Activated naive CD8-positive, alpha-beta T cell (primary cell): ENCODE results near the gene YIF1A.
"Not testable (repeated sequence)": the region's sequence is repeated elsewhere in the genome, so short reads cannot be mapped to it uniquely, and the experiment has no call there.

Experiments
- H3K27ac Mint-ChIP-seq: one replicate; pipeline ENCODE4 v1.8.0; 2021; ENCODE audit warnings: mixed read lengths
- H3K27me3 Mint-ChIP-seq: one replicate; pipeline ENCODE4 v1.8.0; 2021; ENCODE audit warnings: mixed read lengths
- H3K36me3 Mint-ChIP-seq: one replicate; pipeline ENCODE4 v1.8.0; 2021; ENCODE audit warnings: mixed read lengths
- H3K4me1 Mint-ChIP-seq: one replicate; pipeline ENCODE4 v1.8.0; 2021; ENCODE audit warnings: low read depth, mixed read lengths
- H3K4me3 Mint-ChIP-seq: one replicate; pipeline ENCODE4 v1.8.0; 2021; ENCODE audit warnings: mild to moderate bottlenecking, mixed read lengths
- H3K9me3 Mint-ChIP-seq: one replicate; pipeline ENCODE4 v1.8.0; 2021; ENCODE audit warnings: low read depth, mixed read lengths

Gene YIF1A

DNA sequence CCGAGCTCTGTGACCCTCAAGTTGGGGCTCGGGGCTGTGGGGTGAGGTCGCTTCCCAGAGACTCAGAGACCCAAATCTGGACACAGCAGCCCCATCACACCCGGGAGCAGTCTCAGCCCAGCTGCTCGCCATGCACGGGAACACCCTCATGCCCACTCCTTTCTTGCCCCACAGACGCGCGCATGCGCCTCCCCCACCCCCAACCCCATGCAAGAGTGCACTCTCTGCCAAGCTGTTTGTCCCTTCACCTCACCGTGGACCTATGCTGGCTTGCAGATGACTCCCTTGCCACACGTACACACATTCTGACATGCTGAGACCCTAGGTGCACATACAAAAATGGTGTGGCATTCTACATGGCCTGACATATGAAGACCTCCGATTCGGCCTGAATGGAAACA lies 28.4 kb upstream of the YIF1A start:
- H3K27me3 Mint-ChIP-seq: no peaks in the 10 kb centered on the region
- peak overlapping the region; percentile 87 for H3K4me3 Mint-ChIP-seq
- H3K27ac Mint-ChIP-seq: peak overlapping the region; percentile 97
- H3K4me1 Mint-ChIP-seq: peaks cover 64% of the 10 kb centered on the region
- peaks cover 2% of the 10 kb centered on the region for H3K36me3 Mint-ChIP-seq
- H3K9me3 Mint-ChIP-seq: no peaks in the 10 kb centered on the region

DNA sequence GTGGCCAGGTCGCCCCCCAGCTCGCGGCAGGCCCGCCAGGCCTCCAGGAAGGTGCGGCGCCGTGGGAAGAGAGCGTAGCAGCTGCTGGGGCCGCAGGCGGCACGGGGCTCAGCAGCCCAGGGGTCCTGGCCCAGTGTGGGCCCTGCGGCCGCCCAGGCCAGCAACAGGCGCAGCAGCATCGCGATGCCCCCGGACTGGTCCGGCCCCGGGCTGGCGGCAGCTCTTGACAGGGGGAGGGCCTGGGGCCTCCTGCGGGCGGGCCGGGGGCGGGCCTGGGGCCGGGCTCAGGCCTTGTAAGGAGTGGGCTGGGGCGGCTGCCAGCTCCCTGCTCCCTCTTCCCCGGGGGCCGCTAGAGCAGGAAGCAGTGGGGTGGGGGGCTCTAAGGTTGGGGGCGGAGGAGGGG lies 27.9 kb upstream of the YIF1A start, which contains the start of gene CD248:
Gene CD248 (minus strand): TSS at position 196 of the 403 bp plus-strand sequence. CDS start 17 bp downstream, at position 179.
- Mint-ChIP-seq H3K27me3 (no peaks in the 10 kb centered on the region), H3K9me3 (no peaks in the 10 kb centered on the region), H3K4me3 (peak within 1 kb of the TSS; percentile 87), H3K27ac (peak within 1 kb of the TSS; percentile 97), H3K4me1 (peaks cover 62% of the 10 kb centered on the region), H3K36me3 (peaks cover 2% of the 10 kb centered on the region)

DNA sequence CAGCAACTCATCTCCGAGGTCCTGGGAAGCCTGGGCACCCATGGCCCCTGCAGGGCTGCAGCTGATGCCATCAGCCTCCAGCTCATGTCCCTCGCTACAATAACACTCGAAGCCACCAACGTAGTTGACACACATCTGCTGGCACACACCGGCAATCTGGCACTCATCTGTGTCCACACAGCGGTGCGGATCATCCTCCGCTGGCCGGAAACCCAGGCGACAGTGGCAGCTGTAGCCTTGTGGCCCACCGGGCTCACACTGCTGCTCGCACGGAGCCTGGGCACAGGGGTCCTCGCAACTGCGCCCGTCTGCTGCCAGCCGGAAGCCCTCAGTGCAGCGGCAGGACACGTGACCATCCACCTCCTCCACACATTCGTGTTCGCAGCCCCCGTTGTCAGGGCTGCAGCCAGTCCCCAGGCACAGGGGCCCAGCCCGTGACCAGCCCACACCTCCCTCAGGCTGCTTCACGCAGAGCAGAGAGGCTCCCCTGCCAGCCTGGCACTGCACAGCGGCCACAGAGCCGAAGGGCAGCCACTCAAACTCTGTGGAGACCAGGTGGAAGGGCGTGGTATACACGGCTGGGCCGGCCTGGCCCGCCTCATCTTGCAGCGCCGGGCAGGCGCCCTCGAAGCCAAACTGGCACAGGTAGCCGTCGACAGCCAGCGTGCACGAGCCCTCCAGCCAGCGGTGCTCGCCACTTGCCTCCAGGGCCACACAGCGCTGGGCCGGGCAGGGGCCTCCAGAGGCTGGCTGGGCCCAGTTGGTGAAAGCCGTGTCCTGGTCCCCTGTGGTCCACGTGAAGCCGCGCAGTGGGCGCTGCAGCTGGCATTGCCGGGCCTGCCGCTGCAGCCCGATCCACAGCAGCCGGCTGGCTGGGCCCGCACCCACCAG lies 27.2 kb upstream of the YIF1A start:
- Mint-ChIP-seq H3K9me3 (no peaks in the 10 kb centered on the region), H3K27ac (peak overlapping the region; percentile 93), H3K27me3 (no peaks in the 10 kb centered on the region), H3K36me3 (peaks cover 2% of the 10 kb centered on the region), H3K4me1 (peaks cover 64% of the 10 kb centered on the region), H3K4me3 (peak overlapping the region; percentile 86)

DNA sequence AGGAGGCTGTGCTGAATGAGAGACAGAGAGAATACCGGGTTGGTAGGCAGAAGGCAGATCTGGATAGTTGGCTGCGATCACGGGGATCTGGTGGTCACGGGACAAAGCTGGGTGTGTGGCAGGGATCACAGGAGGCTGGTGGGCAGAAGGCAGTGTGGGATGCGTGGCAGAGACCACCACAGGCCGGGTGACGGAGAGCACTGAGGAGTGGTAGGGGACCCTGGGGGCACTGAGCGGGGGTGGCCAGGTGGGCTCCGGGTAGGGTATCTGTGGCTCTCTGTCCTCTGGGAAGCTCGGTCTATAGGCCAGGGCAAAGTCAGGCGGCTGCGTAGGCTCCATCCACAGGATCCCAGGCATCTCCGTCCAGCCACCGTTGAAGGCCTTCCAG lies 26.5 kb upstream of the YIF1A start:
- peak overlapping the region; percentile 86 for H3K4me3 Mint-ChIP-seq
- peak overlapping the region; percentile 93 for H3K27ac Mint-ChIP-seq
- peaks cover 62% of the 10 kb centered on the region for H3K4me1 Mint-ChIP-seq
- no peaks in the 10 kb centered on the region for H3K27me3 Mint-ChIP-seq
- no peaks in the 10 kb centered on the region for H3K9me3 Mint-ChIP-seq
- peaks cover 2% of the 10 kb centered on the region for H3K36me3 Mint-ChIP-seq

DNA sequence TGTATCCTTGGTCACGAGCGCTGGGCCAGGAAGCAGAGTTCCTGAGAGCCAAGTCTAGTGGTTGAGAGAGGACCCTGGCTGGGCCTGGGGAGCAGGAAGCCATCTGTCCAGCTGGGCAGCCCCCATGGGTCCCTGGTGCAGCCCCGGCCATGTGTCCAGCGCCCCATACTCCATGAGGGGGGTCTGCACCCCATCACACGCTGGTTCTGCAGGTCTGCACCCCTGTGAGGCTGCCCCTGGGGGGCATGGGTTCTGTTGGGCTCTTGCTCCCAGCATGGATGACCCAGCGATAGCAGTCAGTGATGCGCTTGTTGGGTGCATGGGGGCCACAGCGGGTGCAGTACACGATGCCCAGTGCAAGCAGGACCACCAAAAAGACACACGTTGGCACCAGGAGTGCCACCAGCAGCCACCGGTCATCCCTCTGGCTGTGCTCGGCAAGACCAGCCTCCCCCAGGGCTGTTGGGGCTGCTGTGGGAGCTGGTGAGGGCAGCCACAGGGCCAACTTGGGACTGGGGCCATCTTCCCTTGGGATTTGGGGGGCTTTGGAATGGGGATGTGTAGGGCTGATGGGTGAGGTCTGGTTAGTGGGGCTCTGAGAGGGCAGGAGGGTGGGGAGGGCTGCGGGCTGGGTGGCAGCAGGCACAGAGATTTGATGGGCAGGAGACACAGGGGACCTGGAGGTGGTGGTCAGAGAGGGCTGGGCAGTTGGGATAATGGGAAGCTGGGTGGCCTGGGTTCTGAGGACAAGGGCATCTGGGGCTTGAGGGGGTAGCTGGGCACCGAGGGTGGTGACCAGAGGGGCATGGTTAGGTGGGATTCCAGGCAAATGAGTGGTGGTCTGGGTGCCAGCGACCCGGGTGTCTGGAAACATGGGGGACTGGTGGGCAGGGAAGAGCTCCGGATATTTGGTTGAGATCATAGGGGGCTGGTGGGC lies 25.9 kb upstream of the YIF1A start:
- Mint-ChIP-seq H3K27me3 (no peaks in the 10 kb centered on the region), H3K9me3 (no peaks in the 10 kb centered on the region), H3K36me3 (peaks cover 2% of the 10 kb centered on the region), H3K4me1 (peaks cover 57% of the 10 kb centered on the region), H3K4me3 (peak overlapping the region; percentile 86), H3K27ac (peak overlapping the region; percentile 93)

DNA sequence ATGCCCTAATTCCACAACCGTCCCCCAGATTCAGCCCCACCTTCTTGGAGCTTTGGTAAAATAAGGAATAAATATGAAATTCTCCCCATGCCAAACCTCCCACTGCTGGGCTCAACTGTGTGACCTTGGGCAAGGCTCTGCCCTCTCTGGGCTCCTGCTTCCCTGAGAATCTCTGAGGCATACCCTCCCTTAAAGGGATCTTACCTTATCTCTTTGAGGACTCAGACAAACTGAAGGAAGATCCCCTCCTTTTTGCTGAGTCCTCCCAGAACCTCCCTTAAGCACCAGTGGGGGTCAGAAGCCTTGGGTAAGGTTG lies 25.2 kb upstream of the YIF1A start:
- Mint-ChIP-seq H3K27me3 (no peaks in the 10 kb centered on the region), H3K9me3 (no peaks in the 10 kb centered on the region), H3K4me1 (peaks cover 51% of the 10 kb centered on the region), H3K4me3 (peak overlapping the region; percentile 86), H3K36me3 (peaks cover 2% of the 10 kb centered on the region), H3K27ac (peak overlapping the region; percentile 91)

DNA sequence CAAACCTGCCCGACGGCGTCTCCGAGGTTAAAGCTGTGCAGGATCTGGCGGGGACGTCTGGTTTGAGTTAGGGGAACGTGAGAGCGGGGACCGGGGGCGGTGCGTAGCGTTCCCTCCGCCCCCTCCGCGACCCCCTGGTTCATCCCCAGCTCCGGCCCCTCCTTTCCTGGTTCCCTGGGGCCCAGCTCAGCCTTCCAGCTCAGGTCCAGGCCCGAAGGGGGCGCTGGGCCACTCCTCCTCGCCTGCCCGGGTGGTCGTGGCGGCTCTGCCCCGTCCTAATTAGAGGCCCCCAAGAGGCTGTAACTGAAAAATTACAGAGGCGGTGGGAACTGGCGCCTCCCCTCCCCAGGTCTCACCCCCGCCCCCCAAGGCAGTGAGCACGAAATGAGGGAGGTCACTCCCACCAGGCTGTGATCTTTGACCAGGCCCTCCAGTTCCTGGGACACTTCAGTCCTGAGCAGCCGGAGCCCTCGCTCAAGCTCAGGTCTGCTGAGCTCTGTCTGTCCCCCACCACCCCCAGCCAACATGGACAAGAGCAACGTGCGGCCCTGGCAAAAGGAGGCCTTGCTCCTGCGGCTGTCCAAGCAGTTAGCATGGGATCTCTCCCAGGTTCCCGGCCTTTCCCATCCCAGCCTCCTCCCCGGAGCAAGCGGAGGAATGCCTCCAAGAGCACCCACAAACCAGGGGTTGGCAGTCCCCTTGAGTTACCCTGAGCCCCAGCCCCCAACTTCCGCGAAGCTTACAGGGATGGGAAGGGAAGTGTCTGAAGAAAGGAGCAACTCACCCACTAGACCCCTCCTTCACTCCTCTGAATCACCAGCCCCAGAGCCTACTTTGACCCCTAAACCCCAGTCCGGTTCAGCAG lies 24.6 kb upstream of the YIF1A start:
- Mint-ChIP-seq H3K9me3 (no peaks in the 10 kb centered on the region), H3K27me3 (no peaks in the 10 kb centered on the region), H3K4me1 (peaks cover 46% of the 10 kb centered on the region), H3K4me3 (peak overlapping the region; percentile 95), H3K36me3 (peaks cover 2% of the 10 kb centered on the region), H3K27ac (peak overlapping the region; percentile 98)

DNA sequence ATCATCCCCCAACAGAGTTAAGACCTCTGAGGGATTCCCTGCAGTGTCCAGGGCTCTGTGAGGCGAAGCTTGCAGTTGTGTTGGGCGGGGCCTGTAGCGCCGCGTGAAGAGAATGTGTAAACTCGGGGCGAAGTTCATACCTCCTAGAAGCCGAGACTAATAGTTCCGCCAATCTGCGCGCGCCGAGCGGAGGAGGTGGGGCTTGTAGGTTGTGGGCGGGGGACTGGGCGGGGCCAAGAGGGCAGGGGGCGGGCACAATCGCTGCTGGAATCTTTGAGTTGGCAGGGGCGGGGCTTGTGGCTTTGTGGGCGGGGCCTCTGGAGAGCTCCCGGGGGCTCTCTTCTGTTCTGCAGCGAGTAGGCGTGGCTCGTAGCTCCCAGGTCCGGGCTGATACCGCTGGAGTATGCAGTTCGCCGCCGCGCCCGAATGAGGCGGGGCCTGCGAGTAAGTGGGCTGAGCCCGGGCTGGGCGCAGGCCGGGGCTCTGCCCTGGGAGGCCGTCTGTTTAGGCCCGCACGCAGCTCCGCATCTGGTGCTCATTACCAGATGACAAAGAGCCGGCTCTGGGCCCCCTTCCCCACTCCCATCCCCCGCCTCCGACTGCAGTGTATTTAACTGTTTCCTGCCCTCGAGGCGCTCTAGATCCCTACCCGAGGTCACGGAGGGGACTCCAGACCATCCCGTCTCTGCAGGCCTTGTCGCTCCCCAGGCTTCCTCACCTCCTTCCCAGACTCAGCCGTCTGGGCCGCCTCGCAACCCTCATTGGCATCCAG lies 23.8 kb upstream of the YIF1A start:
- Mint-ChIP-seq H3K27ac (peak overlapping the region; percentile 98), H3K4me1 (peaks cover 38% of the 10 kb centered on the region), H3K9me3 (no peaks in the 10 kb centered on the region), H3K4me3 (peak overlapping the region; percentile 95), H3K36me3 (peaks cover 2% of the 10 kb centered on the region), H3K27me3 (no peaks in the 10 kb centered on the region)

DNA sequence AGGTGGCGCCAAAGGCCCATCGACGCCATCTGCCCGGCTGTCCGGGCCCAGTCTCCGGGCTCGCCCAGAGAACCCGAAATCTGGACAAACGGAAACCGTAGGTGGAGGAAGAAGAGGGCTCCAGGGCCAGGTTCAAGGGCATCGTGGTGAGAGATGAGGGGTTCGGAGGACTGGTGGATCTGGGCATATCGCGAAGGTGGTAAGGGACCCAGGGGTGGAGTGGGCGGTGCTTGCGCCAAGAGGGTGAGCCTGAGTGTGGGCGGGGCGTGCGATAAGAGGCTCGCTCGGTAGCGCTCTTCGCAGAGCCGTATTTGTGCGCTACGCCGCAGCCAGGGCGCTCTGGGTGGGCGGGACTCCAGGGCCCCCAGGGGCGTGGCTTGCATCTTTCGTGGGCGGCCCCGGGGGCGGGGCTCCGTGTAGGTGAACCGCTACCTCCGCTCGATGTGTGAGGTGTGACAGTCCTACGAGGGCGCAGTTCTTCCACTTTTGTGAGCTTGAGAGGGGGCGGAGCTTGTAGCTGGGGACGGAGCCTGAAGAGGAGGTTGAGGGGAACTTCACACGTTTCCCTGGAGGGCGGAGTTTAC lies 23.1 kb upstream of the YIF1A start:
- H3K4me3 Mint-ChIP-seq: peak overlapping the region; percentile 95
- peaks cover 1% of the 10 kb centered on the region for H3K27me3 Mint-ChIP-seq
- H3K27ac Mint-ChIP-seq: peak overlapping the region; percentile 98
- H3K36me3 Mint-ChIP-seq: peaks cover 2% of the 10 kb centered on the region
- H3K9me3 Mint-ChIP-seq: no peaks in the 10 kb centered on the region
- H3K4me1 Mint-ChIP-seq: peaks cover 33% of the 10 kb centered on the region

DNA sequence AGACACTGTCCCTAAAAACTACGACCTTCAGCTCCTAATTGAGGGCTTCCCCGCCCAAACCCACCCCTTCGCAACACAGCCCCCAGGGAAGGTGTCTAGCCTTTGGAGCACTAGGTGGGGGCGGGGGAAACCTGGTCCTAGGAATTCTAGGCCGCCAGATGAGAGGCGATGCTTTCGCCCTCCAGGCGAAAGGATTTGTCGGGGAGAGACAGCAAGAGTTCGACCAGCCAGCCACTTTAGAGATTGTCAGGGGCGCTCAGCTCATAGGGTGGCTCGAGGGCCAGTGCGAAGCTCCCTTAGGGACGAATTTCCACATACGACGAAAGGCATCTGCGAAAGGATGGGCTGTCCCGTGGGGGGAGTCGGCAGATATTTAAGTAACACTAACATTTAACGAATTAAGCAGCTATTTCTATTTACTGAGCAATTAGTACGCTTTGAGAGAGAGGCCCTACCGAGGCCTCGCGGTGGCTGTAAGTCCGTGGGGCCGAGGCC lies 22.6 kb upstream of the YIF1A start:
- peak overlapping the region; percentile 98 for H3K27ac Mint-ChIP-seq
- H3K4me1 Mint-ChIP-seq: peaks cover 33% of the 10 kb centered on the region
- H3K4me3 Mint-ChIP-seq: peak overlapping the region; percentile 95
- H3K27me3 Mint-ChIP-seq: peaks cover 1% of the 10 kb centered on the region
- H3K36me3 Mint-ChIP-seq: peaks cover 2% of the 10 kb centered on the region
- H3K9me3 Mint-ChIP-seq: no peaks in the 10 kb centered on the region

DNA sequence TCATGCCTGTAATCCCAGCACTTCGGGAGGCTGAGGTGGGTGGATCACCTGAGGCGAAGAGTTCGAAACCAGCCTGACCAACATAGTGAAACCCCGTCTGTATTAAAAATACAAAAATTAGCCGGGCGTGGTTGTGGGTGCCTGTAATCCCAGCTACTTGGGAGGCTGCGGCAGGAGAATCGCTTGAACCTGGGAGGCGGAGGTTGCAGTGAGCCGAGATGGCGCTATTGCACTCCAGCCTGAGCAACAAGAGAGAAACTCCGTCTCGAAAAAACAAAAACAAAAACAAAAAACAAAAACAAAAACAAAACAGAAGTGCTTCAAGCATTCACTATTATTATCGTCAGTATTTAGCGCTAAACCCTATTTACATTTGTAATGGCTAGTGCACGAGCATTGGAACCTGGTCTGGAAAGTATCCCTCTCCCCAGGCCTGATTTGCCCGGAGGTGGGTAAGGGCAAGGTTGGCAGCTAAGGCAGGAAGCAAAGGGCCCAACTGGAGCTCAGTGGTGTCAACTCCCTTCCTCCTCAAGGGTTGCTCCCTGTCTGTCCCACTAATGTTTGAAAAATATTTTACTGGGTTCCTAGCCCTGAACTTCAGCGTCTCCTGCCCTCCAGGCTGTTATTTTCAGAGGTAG lies 22.0 kb upstream of the YIF1A start:
- not testable (repeated sequence) for H3K36me3 Mint-ChIP-seq, H3K27ac Mint-ChIP-seq, H3K9me3 Mint-ChIP-seq, H3K27me3 Mint-ChIP-seq, H3K4me3 Mint-ChIP-seq
- peaks cover 29% of the 10 kb centered on the region for H3K4me1 Mint-ChIP-seq

DNA sequence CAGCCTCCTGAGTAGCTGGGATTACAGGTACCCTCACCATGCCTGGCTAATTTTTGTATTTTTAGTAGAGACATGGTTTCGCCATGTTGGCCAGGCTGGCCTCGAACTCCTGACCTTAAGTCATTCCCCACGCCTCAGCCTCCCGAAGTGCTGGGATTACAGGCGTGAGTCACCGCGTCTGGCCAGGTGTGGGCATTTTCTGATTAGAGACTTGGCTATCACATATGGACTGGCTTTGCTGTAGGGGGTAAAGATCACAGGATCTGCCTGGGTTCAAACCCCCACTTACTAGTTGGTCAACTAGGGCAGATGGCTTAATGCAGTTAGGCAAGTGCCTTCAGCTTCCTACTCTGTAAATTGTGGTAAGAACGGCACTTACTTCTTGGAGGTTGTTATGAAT lies 21.4 kb upstream of the YIF1A start:
- Mint-ChIP-seq H3K27me3 (peaks cover 1% of the 10 kb centered on the region), H3K4me3 (no peak overlapping the region), H3K27ac (no peak overlapping the region), H3K9me3 (no peaks in the 10 kb centered on the region), H3K4me1 (peaks cover 23% of the 10 kb centered on the region), H3K36me3 (no peaks in the 10 kb centered on the region)

DNA sequence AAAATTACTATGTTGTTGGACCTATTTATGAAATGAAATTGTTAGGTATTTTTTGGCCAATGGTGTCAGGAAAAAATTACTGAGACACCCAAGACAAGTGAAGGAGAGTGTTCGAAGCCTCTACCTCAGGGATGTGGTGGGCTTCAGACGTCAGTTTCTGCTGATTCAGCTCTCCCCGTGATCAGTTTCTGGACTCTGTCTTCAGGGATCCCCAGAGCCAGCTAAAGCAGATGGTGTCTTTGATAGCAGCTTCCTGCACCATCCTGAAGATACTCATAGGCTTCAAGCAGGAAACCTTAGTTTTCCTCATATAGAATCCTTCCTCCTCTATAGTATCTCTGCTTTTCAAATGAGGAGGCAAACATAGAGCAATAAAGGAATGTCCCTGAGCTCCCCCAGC lies 20.5 kb upstream of the YIF1A start:
- Mint-ChIP-seq H3K9me3 (no peaks in the 10 kb centered on the region), H3K27me3 (peaks cover 1% of the 10 kb centered on the region), H3K36me3 (no peaks in the 10 kb centered on the region), H3K4me3 (no peak overlapping the region), H3K4me1 (peaks cover 16% of the 10 kb centered on the region), H3K27ac (no peak overlapping the region)
